ENCODE data around the gene PAM16.
"Not testable (repeated sequence)": the region's sequence is repeated elsewhere in the genome, so short reads cannot be mapped to it uniquely, and the experiment has no call there.

- not testable (repeated sequence) for TF ChIP-seq POLR2AphosphoS5 (IDR thresholded peaks at IDR 0.05); CTCF (IDR thresholded peaks at IDR 0.05 in 8 of 11, conservative IDR thresholded peaks at IDR 0.05 in 3 of 11); POLR2A (IDR thresholded peaks at IDR 0.05)
Observed at GRCh38 chr16:4393850-4394249, 42.7 kb upstream of the PAM16 start.
